ENCODE results near the gene ARHGAP15. TPM values are rescaled to one million over a fixed set of nuclear protein-coding genes. Genes with fewer than 3 reads are reported as not detected.

ARHGAP15 gene
- total RNA-seq, 1 donor from 2014 or later = 18.5 TPM

GRCh38 chr2:143146366-143146765, 17.1 kb downstream of the ARHGAP15 start:
- peaks cover under 1% of the 10 kb centered on the region for H3K4me1 ChIP-seq
- intact Hi-C loops (cut with DNase I) = no loop called here
- DNase-seq = no peak

GRCh38 chr2:143146815-143147530, 17.8 kb downstream of the ARHGAP15 start:
- no peaks in the 10 kb centered on the region for H3K27me3 ChIP-seq (ENCODE audit: low read depth)
- no peak overlapping the region for H3K4me3 ChIP-seq
- no peak overlapping the region for H3K27ac ChIP-seq
- H3K4me1 ChIP-seq = no peaks in the 10 kb centered on the region
- ATAC-seq (no peak), DNase-seq (no peak)
- intact Hi-C loops (cut with DNase I) = no loop called here
- no peaks in the 10 kb centered on the region for H3K9me3 ChIP-seq
- TF ChIP-seq CTCF (IDR thresholded peaks at IDR 0.05) = no peak
- no peaks in the 10 kb centered on the region for H3K36me3 ChIP-seq

More at GRCh38 chr2:143146366-143146765, 17.1 kb downstream of the ARHGAP15 start:
- Histone ChIP-seq H3K4me3 (no peak overlapping the region), H3K27me3 (ENCODE audit: low read depth) (no peaks in the 10 kb centered on the region), H3K9me3 (no peaks in the 10 kb centered on the region), H3K36me3 (no peaks in the 10 kb centered on the region), H3K27ac (no peak overlapping the region)
- ATAC-seq = no peak
- TF ChIP-seq CTCF (IDR thresholded peaks at IDR 0.05) = no peak

GRCh38 chr2:143148011-143148410, 18.8 kb downstream of the ARHGAP15 start:
- Histone ChIP-seq H3K36me3 (no peaks in the 10 kb centered on the region), H3K27me3 (ENCODE audit: low read depth) (no peaks in the 10 kb centered on the region), H3K27ac (no peak overlapping the region), H3K4me1 (no peaks in the 10 kb centered on the region), H3K4me3 (no peak overlapping the region), H3K9me3 (no peaks in the 10 kb centered on the region)
- no peak for TF ChIP-seq CTCF (IDR thresholded peaks at IDR 0.05)
- ATAC-seq (no peak), DNase-seq (no peak)
- intact Hi-C loops (cut with DNase I) = no loop called here

GRCh38 chr2:143148757-143149156, 19.5 kb downstream of the ARHGAP15 start:
- H3K27ac ChIP-seq = no peak overlapping the region
- H3K36me3 ChIP-seq = no peaks in the 10 kb centered on the region
- no peaks in the 10 kb centered on the region for H3K4me1 ChIP-seq
- ATAC-seq = no peak
- DNase-seq = no peak
- no peaks in the 10 kb centered on the region for H3K9me3 ChIP-seq
- H3K4me3 ChIP-seq = no peak overlapping the region
- TF ChIP-seq CTCF (IDR thresholded peaks at IDR 0.05) = no peak
- intact Hi-C loops (cut with DNase I) = no loop called here
- no peaks in the 10 kb centered on the region for H3K27me3 ChIP-seq (ENCODE audit: low read depth)

GRCh38 chr2:143150287-143150686, 21.1 kb downstream of the ARHGAP15 start:
- peak overlapping the region; percentile 12 for H3K27ac ChIP-seq
- H3K27me3 ChIP-seq (ENCODE audit: low read depth) = no peaks in the 10 kb centered on the region
- no peaks in the 10 kb centered on the region for H3K9me3 ChIP-seq
- H3K4me3 ChIP-seq = no peak overlapping the region
- DNase-seq (no peak), ATAC-seq (peak; percentile 47 to 68)
- intact Hi-C loops (cut with DNase I) = no loop called here
- no peak for TF ChIP-seq CTCF (IDR thresholded peaks at IDR 0.05)
- H3K4me1 ChIP-seq = no peaks in the 10 kb centered on the region
- no peaks in the 10 kb centered on the region for H3K36me3 ChIP-seq

Data from lower lobe of right lung (tissue), 2 donors.